A549 (cell line): Measurements from ENCODE around the gene PDLIM5. TPM values are rescaled to one million over a fixed set of nuclear protein-coding genes. Genes with fewer than 3 reads are reported as not detected.

Experiments used
- ATAC-seq, 2 experiments: fragments of 200-7000 bp in 1 of 2; fragments of >200 bp in 1 of 2; cut with Nextera tagmentation in 1 of 2; cut with Tn5 transposase in 1 of 2; 3 replicates each; pipeline versions ENCODE4 v1.8.0 to v1.9.1; 2018 to 2020; ENCODE audit warnings: mild to moderate bottlenecking in 1 of 2, moderate library complexity in 1 of 2
- CTCF ChIA-PET: fragments of 300-600 bp; sonication (Branson Sonifier 250); formaldehyde crosslinking; extraction: SDS; loops from one replicate; lab custom pipeline; 2021; ENCODE audit warnings: antibody characterized with exemption, inconsistent platforms; lab: Yijun Ruan, JAX
- POLR2A ChIA-PET: fragments of 350-600 bp; formaldehyde crosslinking; extraction: SDS; loops from one replicate; lab custom pipeline; 2021; ENCODE audit warnings: antibody characterized with exemption, inconsistent platforms; lab: Yijun Ruan, JAX
- DNase-seq, 2 experiments: peaks; one replicate each; pipeline versions ENCODE4 v3.0.0 to v3.0.0-alpha.2; 2011 to 2016; ENCODE audit warnings: low read depth in 1 of 2, low spot score in 1 of 2
- FAIRE-seq: peaks from 2 replicates; lab custom pipeline; 2011; peaks lifted over from hg19 to GRCh38; lab: Jason Lieb, UNC
- H3K27ac ChIP-seq, 2 experiments: fragments of >200 bp; sonication (Bioruptor Twin); formaldehyde crosslinking; 3 replicates each; pipeline ENCODE4 v1.5.1; 2016 to 2017
- H3K4me1 ChIP-seq: fragments of >200 bp; sonication (Bioruptor Twin); formaldehyde crosslinking; 3 replicates; pipeline ENCODE4 v1.6.1; 2016
- H3K4me2 ChIP-seq: fragments of >200 bp; sonication (Bioruptor Twin); formaldehyde crosslinking; 3 replicates; pipeline ENCODE4 v1.6.1; 2016
- H3K4me3 ChIP-seq: fragments of >200 bp; sonication (Bioruptor Twin); formaldehyde crosslinking; 3 replicates; pipeline ENCODE4 v1.5.1; 2016
- H3K9me3 ChIP-seq: fragments of >200 bp; sonication (Bioruptor Twin); formaldehyde crosslinking; 3 replicates; pipeline ENCODE4 v1.6.1; 2016
- ATOH8 ChIP-seq: fragments of 250-450 bp; sonication (Bioruptor Pico); IDR thresholded peaks from 2 replicates; pipeline ENCODE4 v1.5.0; 2020; ENCODE audit warnings: low read depth, mild to moderate bottlenecking, moderate library complexity
- CBX2 ChIP-seq: fragments of 200-600 bp; sonication (generic); IDR thresholded peaks from 2 replicates; pipeline ENCODE4 v1.6.1; 2016; ENCODE audit warnings: low read depth, mild to moderate bottlenecking, borderline replicate concordance
- CTCF ChIP-seq: fragments of >200 bp; sonication (Bioruptor Twin); formaldehyde crosslinking; IDR thresholded peaks from 3 replicates; pipeline ENCODE4 v1.5.1; 2016
- GATA3 ChIP-seq: IDR thresholded peaks from 2 replicates; pipeline ENCODE4 v1.6.1; 2012; ENCODE audit warnings: borderline replicate concordance
- HOXB13 ChIP-seq: fragments of 250-450 bp; sonication (Bioruptor Pico); IDR thresholded peaks from 2 replicates; pipeline ENCODE4 v1.5.0; 2020; ENCODE audit warnings: low read depth, mild to moderate bottlenecking, moderate library complexity
- KDM5A ChIP-seq: fragments of 200-600 bp; sonication (generic); IDR thresholded peaks from 2 replicates; pipeline ENCODE4 v1.6.1; 2016; ENCODE audit warnings: antibody characterized with exemption, mild to moderate bottlenecking
- NFE2L2 ChIP-seq: fragments of 150-350 bp; conservative IDR thresholded peaks from 2 replicates; pipeline ENCODE4 v1.6.1; 2014; ENCODE audit warnings: low read length
- PBX3 ChIP-seq: IDR thresholded peaks from 2 replicates; pipeline ENCODE4 v1.6.1; 2012
- PHF8 ChIP-seq: fragments of 200-600 bp; sonication (generic); IDR thresholded peaks from 2 replicates; pipeline ENCODE4 v1.6.1; 2016; ENCODE audit warnings: low read depth, mild to moderate bottlenecking, antibody characterized with exemption, moderate library complexity, borderline replicate concordance
- RAD21 ChIP-seq, 2 experiments: fragments of >200 bp in 1 of 2; sonication (Bioruptor Twin) in 1 of 2; formaldehyde crosslinking in 1 of 2; IDR thresholded peaks in 1 of 2; conservative IDR thresholded peaks in 1 of 2; 2 replicates in 1 of 2; 3 replicates in 1 of 2; pipeline ENCODE4 v1.6.1; 2012 to 2018; ENCODE audit warnings: inconsistent platforms in 1 of 2
- RARB ChIP-seq: fragments of 250-450 bp; sonication (Bioruptor Pico); IDR thresholded peaks from 2 replicates; pipeline ENCODE4 v1.8.0; 2021; ENCODE audit warnings: mild to moderate bottlenecking, moderate library complexity
- SMC3 ChIP-seq: fragments of >200 bp; sonication (Bioruptor Twin); formaldehyde crosslinking; IDR thresholded peaks from 3 replicates; pipeline ENCODE4 v1.6.1; 2018; ENCODE audit warnings: inconsistent platforms
- SREBF2 ChIP-seq: fragments of 450-650 bp; IDR thresholded peaks from 2 replicates; pipeline ENCODE4 v1.6.1; 2014; ENCODE audit warnings: mild to moderate bottlenecking, moderate library complexity
- ZC3H11A ChIP-seq: fragments of 450-650 bp; IDR thresholded peaks from 2 replicates; pipeline ENCODE4 v1.6.1; 2014; ENCODE audit warnings: antibody characterized with exemption, mild to moderate bottlenecking
- ZFP36 ChIP-seq: fragments of 450-650 bp; IDR thresholded peaks from 2 replicates; pipeline ENCODE4 v1.6.1; 2014; ENCODE audit warnings: borderline replicate concordance; ENCODE audit not compliant: partially characterized antibody
- ZNF302 ChIP-seq: fragments of 250-450 bp; sonication (Bioruptor Pico); IDR thresholded peaks from 2 replicates; pipeline ENCODE4 v1.9.0; 2021; ENCODE audit warnings: inconsistent platforms, mild to moderate bottlenecking, moderate library complexity
- ZSCAN20 ChIP-seq: fragments of 250-450 bp; sonication (Bioruptor Pico); IDR thresholded peaks from 2 replicates; pipeline ENCODE4 v1.8.0; 2022; ENCODE audit warnings: mild to moderate bottlenecking, moderate library complexity
- WGBS: methylation state at CpG from one replicate; pipeline ENCODE4 v1.1.6; 2017; ENCODE audit errors: missing lambda C conversion rate; 5-methylcytosine and 5-hydroxymethylcytosine counted together
- polyA plus RNA-seq, 4 experiments: library from polyadenylated mRNA; depleted of rRNA in 3 of 4; stranded (reverse); fragments of >200 nt; fragmentation: RNase III in 1 of 4; extraction: RNeasy Plus Mini Kit Qiagen cat#74134 plus additional on column Dnase treatment in 1 of 4; gene quantifications; 2 replicates in 3 of 4; 3 replicates in 1 of 4; pipeline ENCODE4 v1.2.3, GENCODE V29; 2011 to 2017

Gene PDLIM5
- polyA plus RNA-seq, 2 of the 4 experiments (the other 2 are of a cell fraction): 54.2 to 242 TPM

- Histone ChIP-seq H3K27ac (peak overlapping the region; percentile 10 to 51; a peak in 5 of 6 replicates), H3K4me3 (no peak overlapping the region)
- WGBS: 27% methylated on average over 10 of the region's 10 CpGs
- CTCF ChIA-PET: interaction anchor here (0.7 to 1.9 kb wide), 36 partner anchors 12 to 760 kb away, joined by 3 to 9 read pairs (median 4); partner anchors contain the start of gene PDLIM5
- TF ChIP-seq CTCF (peak; percentile 83), RAD21 (conservative IDR thresholded peaks at IDR 0.05 in 1 of 2, IDR thresholded peaks at IDR 0.05 in 1 of 2) (peak; percentile 87 to 88), KDM5A (no peak), ATOH8 (CRISPR knock-in tag) (no peak), PBX3 (no peak), RARB (no peak), ZSCAN20 (CRISPR knock-in tag) (no peak), ZNF302 (CRISPR knock-in tag) (no peak), NFE2L2 (no peak), SMC3 (peak; percentile 87)
- TF ChIP-seq, all 56 proteins: peak for 3
- DNase-seq: peak in 1 of 2 experiments; percentile 85
- POLR2A ChIA-PET: interaction anchor here (1.4 kb wide), 1 partner anchor 45 kb away, joined by 5 read pairs; the partner anchor contains the start of gene PDLIM5
- Histone ChIP-seq H3K4me2 (peak overlapping the region; percentile 53), H3K4me1 (peaks cover 48% of the 10 kb centered on the region), H3K9me3 (no peaks in the 10 kb centered on the region)
- ATAC-seq: peak; percentile 50 to 63; a peak in 3 of 6 replicates
- peak; percentile 39 for FAIRE-seq
Observed at GRCh38 chr4:94406668-94407437, 44.9 kb upstream of the PDLIM5 start.

- Histone ChIP-seq H3K4me3 (no peak overlapping the region), H3K4me1 (peaks cover 56% of the 10 kb centered on the region), H3K4me2 (0 out of 3 replicates have a peak overlapping the region, but pooled peaks have one; percentile 4), H3K9me3 (no peaks in the 10 kb centered on the region), H3K27ac (peak overlapping the region; percentile 37 to 54; a peak in 4 of 6 replicates)
- TF ChIP-seq ZFP36 (no peak), KDM5A (no peak), GATA3 (no peak), PBX3 (no peak), PHF8 (no peak), CBX2 (no peak), HOXB13 (CRISPR knock-in tag) (no peak), SREBF2 (no peak), ZC3H11A (no peak)
- no peak for DNase-seq
- WGBS: 82% methylated on average over 2 of the region's 2 CpGs
- ChIA-PET POLR2A (interaction anchor here (1.4 kb wide), 1 partner anchor 44 kb away, joined by 5 read pairs; the partner anchor contains the start of gene PDLIM5), CTCF (interaction anchor here (0.9 to 1.9 kb wide), 13 partner anchors 11 to 195 kb away, joined by 3 to 9 read pairs (median 5); no protein-coding TSS in a partner anchor)
- ATAC-seq: no peak
- FAIRE-seq: no peak
Observed at GRCh38 chr4:94407846-94408245, 43.9 kb upstream of the PDLIM5 start.
